DMS53 treated with DMSO at 0.1 percent for 48 hours (cell line): ENCODE measurements around the gene KRTAP5-6.
A peak's percentile ranks its signal among the peaks of the same experiment; 100 is the strongest.

Experiments
- DNase-seq: peaks from one replicate; lab custom pipeline; 2025; ENCODE audit not compliant: unreplicated experiment; lab: John Stamatoyannopoulos, UW

The KRTAP5-6 gene

GRCh38 chr11:1696608-1697570 is at the start of gene KRTAP5-6:
TSS of gene KRTAP5-6 (plus strand) at chr11:1697195. CDS start at chr11:1697246, 51 bp downstream.
- no peak for DNase-seq

- no peak for DNase-seq
Observed at GRCh38 chr11:1647901-1648652, 48.9 kb upstream of the KRTAP5-6 start.

GRCh38 chr11:1648653-1649420 is 48.2 kb upstream of the KRTAP5-6 start:
- no peak for DNase-seq

- DNase-seq = no peak
Observed at GRCh38 chr11:1650034-1650917, 46.7 kb upstream of the KRTAP5-6 start.

GRCh38 chr11:1650918-1651262 is 46.1 kb upstream of the KRTAP5-6 start:
- no peak for DNase-seq

GRCh38 chr11:1651411-1651980 is 45.5 kb upstream of the KRTAP5-6 start:
- DNase-seq = no peak

- no peak for DNase-seq
Observed at GRCh38 chr11:1652026-1652425, 45.0 kb upstream of the KRTAP5-6 start.

GRCh38 chr11:1652442-1652770 is 44.6 kb upstream of the KRTAP5-6 start:
- no peak for DNase-seq

- peak; percentile 56 for DNase-seq
Observed at GRCh38 chr11:1652771-1653540, 44.0 kb upstream of the KRTAP5-6 start.

GRCh38 chr11:1653541-1654387 is 43.2 kb upstream of the KRTAP5-6 start:
- DNase-seq = no peak

GRCh38 chr11:1654388-1655167 is 42.4 kb upstream of the KRTAP5-6 start:
- DNase-seq = no peak

- DNase-seq = no peak
Observed at GRCh38 chr11:1655168-1656060, 41.6 kb upstream of the KRTAP5-6 start.

- no peak for DNase-seq
Observed at GRCh38 chr11:1656061-1656441, 40.9 kb upstream of the KRTAP5-6 start.

GRCh38 chr11:1656670-1657069 is 40.3 kb upstream of the KRTAP5-6 start:
- DNase-seq = no peak

- no peak for DNase-seq
Observed at GRCh38 chr11:1659506-1659905, 37.5 kb upstream of the KRTAP5-6 start.

- no peak for DNase-seq
Observed at GRCh38 chr11:1660111-1660867, 36.7 kb upstream of the KRTAP5-6 start.
